ENCODE results near the gene SMIM24.
"Not testable (repeated sequence)": the region's sequence is repeated elsewhere in the genome, so short reads cannot be mapped to it uniquely, and the experiment has no call there.

The SMIM24 gene

GRCh38 chr19:3453840-3454239, 26.5 kb downstream of the SMIM24 start:
- no peak for DNase-seq

DNA sequence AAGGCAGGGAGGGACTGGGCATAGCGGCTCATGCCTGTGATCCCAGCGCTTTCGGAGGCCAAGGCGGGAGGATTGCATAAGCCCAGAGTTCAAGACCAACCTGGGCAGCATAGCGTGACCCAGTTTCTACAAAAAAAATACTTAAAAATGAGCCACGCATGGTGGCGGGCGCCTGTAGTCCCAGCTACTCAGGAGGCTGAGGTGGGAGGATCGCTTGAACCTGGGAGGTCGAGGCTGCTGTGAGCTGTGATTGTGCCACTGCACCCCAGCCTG, 27.4 kb downstream of the SMIM24 start:
- not testable (repeated sequence) for DNase-seq

DNA sequence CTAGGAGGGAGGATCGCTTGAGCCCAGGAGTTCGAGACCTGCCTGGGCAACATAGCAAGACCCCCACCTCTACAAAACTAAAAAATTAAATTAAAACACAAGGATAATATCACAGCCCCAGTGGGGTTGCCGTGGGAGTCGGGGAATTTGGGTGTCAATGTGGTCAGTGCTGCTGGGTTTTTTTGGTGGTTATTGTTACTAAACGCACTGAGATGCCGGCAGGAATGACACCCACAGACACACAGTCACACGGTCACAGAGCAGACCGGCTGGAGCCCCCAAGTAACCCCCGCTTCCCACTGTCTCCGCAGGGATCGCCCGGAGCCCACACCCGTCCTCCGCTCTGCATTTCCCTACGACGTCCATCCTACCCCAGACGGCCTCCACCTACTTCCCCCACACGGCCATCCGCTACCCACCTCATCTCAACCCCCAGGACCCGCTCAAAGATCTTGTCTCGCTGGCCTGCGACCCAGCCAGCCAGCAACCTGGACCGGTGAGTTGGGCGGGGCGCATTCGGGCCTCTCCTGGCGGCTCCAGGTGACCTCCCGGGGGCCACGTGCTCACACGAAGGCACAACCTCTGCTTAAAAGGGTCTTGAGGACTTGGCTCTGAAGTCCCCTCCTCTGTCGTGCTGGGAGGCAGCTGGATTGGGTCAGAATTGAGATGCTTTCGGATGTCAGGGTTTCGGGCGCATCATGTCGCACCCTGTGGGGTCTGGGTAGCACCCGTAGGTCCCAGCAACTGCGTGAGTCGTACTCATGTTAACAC, 28.0 kb downstream of the SMIM24 start:
- no peak for DNase-seq

DNA sequence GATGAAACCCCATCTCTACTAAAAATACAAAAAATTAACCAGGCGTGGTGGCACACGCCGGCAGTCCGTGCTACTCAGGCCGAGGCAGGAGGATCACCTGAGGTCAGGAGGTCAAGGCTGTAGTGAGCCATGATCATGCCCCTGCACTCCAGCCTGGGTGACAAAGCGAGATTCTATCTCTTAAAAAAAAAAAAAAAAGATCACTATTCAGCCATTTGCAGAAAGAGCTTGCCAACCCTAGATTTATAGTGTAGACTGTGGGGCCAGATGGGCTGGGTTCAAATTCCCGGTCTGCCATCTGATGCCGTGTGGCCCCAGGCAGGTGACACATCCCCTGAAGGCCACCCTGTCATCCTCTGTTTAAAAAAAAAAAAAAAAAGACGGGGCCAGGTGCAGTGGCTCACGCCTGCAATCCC, 28.9 kb downstream of the SMIM24 start:
- no peak for DNase-seq

- DNase-seq = peak; percentile 97
Measured at GRCh38 chr19:3450796-3451411, 29.4 kb downstream of the SMIM24 start.

DNA sequence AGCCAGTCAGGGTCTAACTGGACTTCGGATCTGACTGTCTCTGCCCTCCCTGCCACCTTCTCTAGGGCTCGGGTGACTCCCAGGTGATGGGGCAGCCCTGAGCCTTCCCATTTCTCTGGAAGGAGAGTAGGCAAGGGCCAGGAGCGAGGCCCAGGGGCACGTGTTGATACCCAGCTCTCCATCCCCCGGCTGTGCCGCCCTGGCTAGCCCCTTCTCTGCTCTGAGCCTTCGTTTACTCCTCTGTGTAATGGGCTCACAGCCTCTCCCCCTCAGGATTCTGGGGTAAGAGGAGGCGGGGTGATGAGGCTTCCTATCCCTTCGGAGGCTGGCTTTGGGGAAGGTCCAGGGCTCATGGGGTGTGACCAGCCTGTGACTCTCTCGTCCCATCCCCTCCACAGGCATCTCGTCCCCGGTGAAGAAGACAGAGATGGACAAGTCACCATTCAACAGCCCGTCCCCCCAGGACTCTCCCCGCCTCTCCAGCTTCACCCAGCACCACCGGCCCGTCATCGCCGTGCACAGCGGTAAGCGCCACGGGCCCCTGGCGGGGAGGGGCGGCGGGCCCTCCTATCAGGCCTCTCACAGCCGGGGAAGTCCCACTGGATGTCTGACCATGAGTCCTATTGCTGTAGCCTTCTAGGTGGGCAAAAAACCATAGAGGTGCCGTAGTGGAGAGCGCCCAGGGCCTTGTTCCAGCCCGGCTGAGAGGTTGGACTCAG, 31.6 kb downstream of the SMIM24 start:
- DNase-seq = no peak

DNA sequence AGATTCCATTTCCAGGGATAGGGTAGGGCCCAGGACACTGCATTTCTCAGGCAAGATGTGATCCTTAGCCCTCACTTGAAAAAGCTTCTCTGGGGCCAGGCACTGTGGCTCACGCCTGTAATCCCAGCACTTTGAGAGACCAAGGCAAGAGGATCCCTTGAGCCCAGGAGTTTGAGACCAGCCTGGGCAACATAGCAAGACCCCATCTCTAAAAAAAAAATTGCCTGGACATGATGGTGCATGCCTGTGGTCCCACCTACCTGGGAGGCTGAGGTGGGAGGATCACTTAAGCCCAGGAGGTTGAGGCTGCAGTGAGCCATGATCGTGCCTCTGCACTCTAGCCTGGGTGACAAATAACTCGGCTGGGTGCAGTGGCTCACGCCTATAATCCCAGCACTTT, 33.7 kb downstream of the SMIM24 start:
- DNase-seq = not testable (repeated sequence)

DNA sequence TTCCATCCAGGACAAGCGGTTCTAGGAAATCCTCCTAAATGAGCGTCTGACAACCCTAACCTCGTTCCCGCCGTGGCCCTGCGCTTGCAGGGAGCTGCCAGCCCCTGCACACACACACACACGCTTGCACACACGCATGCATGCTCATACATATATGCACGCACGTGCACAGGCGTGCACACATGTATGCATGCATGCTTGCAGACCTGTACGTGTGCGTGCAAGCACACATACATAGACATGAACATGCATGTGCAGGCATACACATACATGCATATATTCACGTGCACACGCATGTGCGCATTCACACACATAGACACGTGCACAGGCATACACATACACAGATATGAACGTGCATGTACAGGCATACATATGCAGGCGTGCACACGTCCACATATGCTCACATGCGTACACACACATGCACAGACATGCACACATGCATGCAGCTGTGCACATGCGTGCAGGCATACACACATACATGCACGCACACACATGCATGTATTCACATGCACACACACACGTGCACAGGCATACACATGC, 35.6 kb downstream of the SMIM24 start:
- no peak for DNase-seq

- DNase-seq = no peak
Measured at GRCh38 chr19:3443840-3444694, 36.3 kb downstream of the SMIM24 start.

- no peak for DNase-seq
Measured at GRCh38 chr19:3442487-3443071, 37.7 kb downstream of the SMIM24 start.

- no peak for DNase-seq
Measured at GRCh38 chr19:3441986-3442329, 38.4 kb downstream of the SMIM24 start.

DNA sequence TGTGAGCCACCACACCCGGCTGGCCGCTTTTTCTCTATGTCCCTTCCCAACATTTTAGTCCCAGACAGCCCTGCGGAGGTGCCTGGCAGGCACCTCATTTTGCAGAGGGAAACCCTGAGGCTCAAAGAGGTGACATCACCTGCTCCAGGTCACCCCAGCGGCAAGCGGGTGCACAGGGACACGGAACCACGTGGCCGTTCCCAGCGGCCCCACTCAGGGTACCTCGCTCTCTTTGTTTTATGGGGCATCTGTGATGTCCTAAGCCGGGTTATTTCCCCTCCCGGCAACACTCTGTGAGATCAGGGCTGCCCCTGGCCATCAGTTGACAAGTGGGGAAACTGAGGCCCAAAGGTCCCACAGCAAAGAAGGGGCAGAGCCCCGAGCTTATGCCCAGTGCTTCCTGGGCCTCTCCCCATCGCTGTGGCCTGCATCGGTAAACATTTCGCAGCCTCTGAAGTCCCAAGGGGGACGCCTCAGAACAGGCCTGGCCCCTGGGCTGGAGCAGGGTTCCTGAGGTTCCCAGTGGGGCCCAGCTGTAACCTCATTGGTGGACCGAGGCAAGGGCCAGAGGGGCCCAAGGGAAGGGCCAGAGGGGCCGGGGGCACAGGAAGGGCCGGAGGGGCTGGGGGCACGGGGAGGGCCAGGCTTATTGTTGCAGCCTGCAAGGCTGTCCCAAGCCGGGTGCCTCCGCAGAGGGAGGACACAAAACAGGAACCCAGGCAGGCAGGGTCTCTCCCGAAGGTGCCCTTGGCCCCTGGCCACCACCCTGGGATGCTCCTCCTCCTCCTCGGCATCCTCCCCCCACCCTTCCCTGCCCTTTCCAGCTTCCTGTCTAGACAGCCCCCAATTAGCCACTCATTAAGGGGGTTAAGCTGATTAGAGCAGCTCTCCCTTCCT, 39.0 kb downstream of the SMIM24 start:
- DNase-seq = no peak

DNA sequence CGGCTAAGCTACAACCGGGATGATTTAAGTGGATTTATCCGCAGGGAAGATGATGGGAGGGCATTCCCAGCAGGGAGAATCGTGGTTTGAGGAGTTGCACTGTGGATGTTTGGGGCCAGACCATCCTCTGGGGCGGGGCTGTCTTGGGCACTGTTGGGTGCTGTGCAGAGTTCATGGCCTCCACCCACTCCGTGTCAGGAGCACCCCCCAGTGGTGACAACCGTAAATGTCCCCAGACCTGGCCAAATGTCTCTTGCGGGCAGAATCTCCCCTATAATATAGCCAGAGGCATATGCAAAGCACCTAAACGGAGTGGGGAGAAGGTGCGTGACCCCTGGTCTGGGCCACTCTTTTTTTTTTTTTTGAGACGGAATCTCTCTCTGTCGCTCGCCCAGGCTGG, 40.2 kb downstream of the SMIM24 start:
- DNase-seq = peak; percentile 79

DNA sequence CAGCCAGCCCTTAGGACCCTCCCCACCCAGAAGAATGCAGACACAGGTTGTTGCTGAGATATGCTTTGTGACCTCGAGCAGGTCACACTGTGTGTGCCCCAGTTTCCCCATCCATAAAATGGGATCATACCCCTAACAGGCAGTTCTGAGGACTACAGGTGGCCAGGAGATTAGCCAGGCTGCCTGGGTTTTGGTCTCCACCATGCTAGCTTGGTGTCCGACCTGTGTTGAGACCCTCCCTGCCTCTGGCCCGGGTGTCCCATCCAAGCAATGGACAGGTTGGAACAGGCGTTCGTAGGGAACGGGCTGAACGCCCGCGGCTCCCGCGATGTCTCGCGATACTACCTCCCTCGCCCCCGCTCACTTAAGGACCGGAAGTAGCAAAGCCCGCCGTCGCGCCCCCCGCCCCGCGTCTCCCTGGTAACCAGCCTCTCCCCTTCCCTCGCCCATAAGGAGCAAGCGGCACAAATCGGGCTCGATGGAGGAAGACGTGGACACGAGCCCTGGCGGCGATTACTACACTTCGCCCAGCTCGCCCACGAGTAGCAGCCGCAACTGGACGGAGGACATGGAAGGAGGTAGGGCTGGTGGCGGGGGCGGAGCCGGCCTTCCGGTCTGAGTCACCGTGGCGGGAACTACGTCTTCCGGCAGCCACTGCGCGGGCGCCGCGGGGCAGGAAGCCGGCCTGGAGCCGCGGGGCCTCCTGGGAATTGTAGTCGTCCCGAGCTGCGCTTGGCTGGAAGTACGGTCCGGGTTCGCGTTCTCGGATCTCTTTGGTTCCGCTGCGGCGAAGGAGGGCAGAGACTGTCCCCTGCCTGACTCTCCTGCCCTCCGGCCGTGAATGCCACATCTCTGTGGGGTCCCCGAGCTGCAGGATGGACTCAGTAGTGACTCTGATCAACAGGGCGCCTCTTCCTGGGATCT, 45.4 kb downstream of the SMIM24 start:
- peak; percentile 98 for DNase-seq

- no peak for DNase-seq
Measured at GRCh38 chr19:3433805-3434540, 46.4 kb downstream of the SMIM24 start.

- no peak for DNase-seq
Measured at GRCh38 chr19:3433313-3433712, 47.0 kb downstream of the SMIM24 start.

DNA sequence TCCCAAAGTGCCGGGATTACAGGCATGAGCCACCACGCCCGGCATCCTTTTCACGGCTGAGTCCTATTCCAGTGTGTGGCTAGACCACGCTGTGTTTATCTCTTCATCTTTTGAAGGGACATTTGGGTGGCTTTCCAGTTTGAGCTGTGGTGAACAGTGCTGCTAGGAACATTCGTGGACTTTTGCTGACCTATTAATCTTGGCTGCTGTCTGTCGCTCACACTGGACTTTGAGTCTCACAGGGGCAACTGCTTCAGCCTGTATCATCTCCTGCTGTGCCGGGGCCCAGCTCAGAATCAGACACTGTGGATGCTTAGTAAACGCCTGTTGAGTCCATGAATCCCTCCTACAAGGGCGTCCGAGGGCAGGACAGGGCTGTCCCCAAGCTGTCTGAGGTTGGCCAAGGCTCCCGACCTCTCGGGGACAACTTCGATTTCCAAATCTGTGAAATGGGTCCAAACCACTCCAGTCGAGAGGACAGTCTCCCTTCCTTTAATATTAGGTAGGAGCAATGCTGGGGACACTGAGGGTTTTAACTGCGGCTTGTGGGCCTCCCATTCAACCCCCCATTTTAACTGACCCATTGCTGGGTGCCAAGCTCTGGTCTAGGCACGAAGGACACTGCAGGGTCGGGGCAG, 48.4 kb downstream of the SMIM24 start:
- DNase-seq = no peak

- not testable (repeated sequence) for DNase-seq
Measured at GRCh38 chr19:3430366-3430680, 50.0 kb downstream of the SMIM24 start.

DNA sequence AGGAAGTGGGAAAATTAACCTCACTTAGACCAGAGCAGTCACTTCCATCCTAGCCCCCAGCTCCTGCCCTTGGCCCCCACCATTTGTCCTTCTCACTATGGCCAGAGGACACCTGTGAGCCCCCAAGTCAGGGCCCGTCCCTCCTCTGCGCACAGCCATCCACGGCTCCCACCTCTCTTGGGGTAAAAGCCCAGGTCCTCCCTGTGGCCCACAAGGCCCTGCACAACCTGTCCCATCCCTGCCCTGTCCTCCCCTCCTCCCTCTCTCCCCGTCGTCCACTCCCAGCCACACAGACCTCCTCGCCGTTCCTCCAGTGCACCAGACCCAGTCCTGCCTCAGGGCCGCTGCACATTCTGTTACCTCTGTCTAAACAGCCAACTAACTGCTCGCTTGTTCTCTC, 53.9 kb downstream of the SMIM24 start:
- no peak for DNase-seq

Data from suppressor macrophage treated with lipopolysaccharide for 4 hours (primary cell).